Subcutaneous abdominal adipose tissue (tissue), 5 donors: ENCODE measurements around the gene CELA2A.
"Not testable (repeated sequence)": the region's sequence is repeated elsewhere in the genome, so short reads cannot be mapped to it uniquely, and the experiment has no call there.

Source experiments
- H3K27ac ChIP-seq: one replicate; pipeline ENCODE4 v1.7.0; 2013; ENCODE audit warnings: low read depth, mild to moderate bottlenecking, inconsistent platforms, low read length, moderate library complexity
- H3K27me3 ChIP-seq, 5 donors: one replicate each; pipeline ENCODE4 v1.7.0; 2013; ENCODE audit warnings: low read length in 5 of 5, inconsistent platforms in 1 of 5; ENCODE audit not compliant: control insufficient read depth in 5 of 5, insufficient read depth in 4 of 5
- H3K36me3 ChIP-seq, 5 donors: one replicate each; pipeline ENCODE4 v1.7.0; 2013; ENCODE audit warnings: low read length in 5 of 5; ENCODE audit not compliant: control insufficient read depth in 5 of 5, insufficient read depth in 5 of 5
- H3K4me1 ChIP-seq, 5 donors: one replicate each; pipeline ENCODE4 v1.7.0; 2013; ENCODE audit warnings: low read length in 5 of 5, mild to moderate bottlenecking in 3 of 5, moderate library complexity in 1 of 5; ENCODE audit not compliant: control insufficient read depth in 5 of 5, insufficient read depth in 5 of 5
- H3K4me3 ChIP-seq, 5 donors: one replicate each; pipeline ENCODE4 v1.7.0; 2013; ENCODE audit warnings: low read length in 5 of 5, low read depth in 1 of 5
- H3K9ac ChIP-seq, 5 donors: one replicate each; pipeline ENCODE4 v1.7.0; 2013; ENCODE audit warnings: low read length in 5 of 5, mild to moderate bottlenecking in 4 of 5, moderate library complexity in 3 of 5
- H3K9me3 ChIP-seq, 5 donors: one replicate each; pipeline ENCODE4 v1.7.0; 2013; ENCODE audit warnings: low read length in 5 of 5; ENCODE audit not compliant: control insufficient read depth in 5 of 5
- donor health status: healthy.
- donor health status: healthy.
- donor health status: healthy.
- donor health status: healthy.
- donor health status: healthy.

CELA2A gene

GRCh38 chr1:15452866-15453571, 3.5 kb upstream of the CELA2A start:
- peaks cover 0 to 8% (median 7%) of the 10 kb centered on the region in 5 donors for H3K9me3 ChIP-seq
- H3K4me1 ChIP-seq: no peaks in the 10 kb centered on the region
- no peak overlapping the region for H3K9ac ChIP-seq
- H3K27me3 ChIP-seq: no peaks in the 10 kb centered on the region
- no peak overlapping the region for H3K4me3 ChIP-seq
- H3K36me3 ChIP-seq: no peaks in the 10 kb centered on the region
- H3K27ac ChIP-seq: no peak overlapping the region

- Histone ChIP-seq H3K36me3 (no peaks in the 10 kb centered on the region), H3K9me3 (peaks cover 0 to 8% (median 7%) of the 10 kb centered on the region in 5 donors), H3K27me3 (no peaks in the 10 kb centered on the region), H3K4me1 (no peaks in the 10 kb centered on the region), H3K4me3 (no peak overlapping the region), H3K27ac (no peak overlapping the region), H3K9ac (no peak overlapping the region)
Observed at GRCh38 chr1:15453734-15454133, 2.8 kb upstream of the CELA2A start.

DNA sequence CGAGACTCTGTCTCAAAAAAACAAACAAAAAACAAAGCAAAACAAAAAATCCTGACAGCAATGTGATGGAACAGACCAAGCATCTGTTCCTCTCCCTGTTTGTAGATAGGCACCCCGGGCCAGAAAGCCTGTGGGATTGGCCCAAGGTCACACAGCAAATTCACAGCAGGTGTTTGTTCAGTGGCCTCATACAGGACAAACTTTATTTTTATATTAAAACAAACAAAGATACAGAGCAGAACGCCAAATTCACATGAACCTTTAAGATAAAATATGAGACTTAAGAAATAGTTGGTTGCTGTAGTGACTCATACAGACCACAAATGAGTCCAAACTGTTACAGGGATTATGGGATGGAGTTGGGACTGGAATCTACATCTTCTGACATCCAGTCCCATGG, 2.3 kb upstream of the CELA2A start:
- no peaks in the 10 kb centered on the region for H3K4me1 ChIP-seq
- no peaks in the 10 kb centered on the region for H3K36me3 ChIP-seq
- H3K9ac ChIP-seq: no peak overlapping the region
- peaks cover 0 to 8% (median 7%) of the 10 kb centered on the region in 5 donors for H3K9me3 ChIP-seq
- no peaks in the 10 kb centered on the region for H3K27me3 ChIP-seq
- no peak overlapping the region for H3K4me3 ChIP-seq
- no peak overlapping the region for H3K27ac ChIP-seq

DNA sequence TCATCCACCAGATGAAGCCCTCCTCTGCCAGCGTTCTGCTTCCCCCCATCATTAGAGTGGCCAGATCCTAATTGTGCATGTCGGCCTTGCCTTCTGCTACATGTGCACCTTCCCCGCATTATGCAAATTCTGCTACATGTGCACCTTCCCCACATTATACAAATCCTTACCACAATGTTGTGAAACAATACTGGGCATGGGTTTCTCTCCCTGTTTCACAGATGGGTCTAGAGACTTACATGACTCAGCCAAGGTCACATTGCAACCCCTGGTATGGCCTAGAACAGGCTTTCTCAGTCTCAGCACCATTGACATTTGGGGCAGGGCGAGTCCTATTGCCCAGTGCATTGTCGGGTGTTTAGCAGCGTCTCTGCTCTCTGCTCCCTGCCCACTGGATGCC, 1.0 kb upstream of the CELA2A start:
- Histone ChIP-seq H3K9me3 (peaks cover 0 to 8% (median 7%) of the 10 kb centered on the region in 5 donors), H3K27ac (no peak overlapping the region), H3K4me3 (no peak overlapping the region), H3K9ac (no peak overlapping the region), H3K27me3 (no peaks in the 10 kb centered on the region), H3K4me1 (no peaks in the 10 kb centered on the region), H3K36me3 (no peaks in the 10 kb centered on the region)

DNA sequence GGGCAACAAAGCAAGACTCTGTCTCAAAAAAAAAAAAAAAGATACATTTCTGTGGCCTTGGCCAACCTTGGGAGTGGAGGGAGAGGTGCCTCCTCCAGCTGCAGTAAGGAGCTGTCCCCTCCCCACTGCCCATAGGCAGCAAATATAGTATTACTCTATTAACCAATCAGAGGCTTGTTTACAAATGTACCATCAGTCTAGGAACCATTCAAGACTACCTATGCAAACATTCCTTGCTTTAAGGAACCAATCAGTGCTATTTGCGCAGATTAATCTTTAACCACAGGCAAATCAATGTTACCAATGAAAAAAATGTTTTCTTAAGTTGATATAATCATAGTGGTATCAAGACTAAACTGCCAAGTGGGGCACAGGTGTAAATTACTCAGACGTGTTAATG, 1.1 kb downstream of the CELA2A start:
- Histone ChIP-seq H3K9me3 (no peaks in the 10 kb centered on the region), H3K27ac (no peak overlapping the region), H3K36me3 (no peaks in the 10 kb centered on the region), H3K9ac (no peak overlapping the region), H3K4me1 (no peaks in the 10 kb centered on the region), H3K4me3 (no peak overlapping the region), H3K27me3 (no peaks in the 10 kb centered on the region)

DNA sequence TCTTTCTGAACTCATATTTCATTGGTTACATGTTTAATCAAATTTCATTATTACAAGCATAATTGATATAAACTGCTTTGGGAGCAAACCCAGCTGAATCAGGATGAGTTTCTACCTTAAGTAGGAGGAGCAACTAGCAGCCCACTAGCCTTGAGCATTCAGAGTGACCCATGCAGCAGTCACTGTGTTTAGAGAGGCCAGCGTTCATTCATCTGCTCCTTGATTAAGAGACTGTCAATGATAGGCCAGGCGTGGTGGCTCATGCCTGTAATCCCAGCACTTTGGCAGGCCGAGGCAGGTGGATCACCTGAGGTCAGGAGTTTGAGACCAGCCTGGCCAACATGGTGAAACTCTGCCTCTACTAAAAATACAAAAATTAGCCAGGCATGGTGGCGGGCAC, 1.9 kb downstream of the CELA2A start:
- not testable (repeated sequence) for H3K4me3 ChIP-seq, H3K27ac ChIP-seq, H3K4me1 ChIP-seq, H3K9me3 ChIP-seq, H3K9ac ChIP-seq, H3K36me3 ChIP-seq, H3K27me3 ChIP-seq

GRCh38 chr1:15459771-15460707, 3.5 kb downstream of the CELA2A start:
- Histone ChIP-seq H3K9ac (no peak overlapping the region), H3K4me1 (no peaks in the 10 kb centered on the region), H3K36me3 (no peaks in the 10 kb centered on the region), H3K27ac (no peak overlapping the region), H3K9me3 (no peaks in the 10 kb centered on the region), H3K4me3 (no peak overlapping the region), H3K27me3 (peaks cover 0 to 3% (median 0%) of the 10 kb centered on the region in 5 donors)

DNA sequence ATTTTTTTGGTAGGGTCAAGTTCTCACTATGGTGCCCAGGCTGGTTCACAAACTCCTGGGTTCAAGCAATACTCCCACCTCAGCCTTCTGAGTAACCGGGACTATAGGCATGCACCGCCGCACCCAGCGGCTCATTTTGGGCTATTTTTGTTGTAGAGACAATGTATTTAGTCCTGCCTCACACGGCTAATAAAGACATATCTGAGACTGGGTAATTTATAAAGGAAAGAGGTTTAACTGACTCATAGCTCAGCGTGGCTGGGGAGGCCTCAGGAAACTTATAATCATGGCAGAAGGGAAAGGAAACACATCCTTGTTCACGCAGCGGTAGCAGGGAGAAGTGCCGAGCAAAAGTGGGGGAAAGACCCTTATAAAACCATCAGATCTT, 4.2 kb downstream of the CELA2A start:
- Histone ChIP-seq H3K27me3 (peaks cover 0 to 3% (median 0%) of the 10 kb centered on the region in 5 donors), H3K9ac (no peak overlapping the region), H3K9me3 (no peaks in the 10 kb centered on the region), H3K27ac (no peak overlapping the region), H3K36me3 (no peaks in the 10 kb centered on the region), H3K4me3 (no peak overlapping the region), H3K4me1 (no peaks in the 10 kb centered on the region)

GRCh38 chr1:15463064-15463800, 6.7 kb downstream of the CELA2A start:
- H3K27me3 ChIP-seq, H3K9ac ChIP-seq, H3K4me3 ChIP-seq, H3K27ac ChIP-seq, H3K36me3 ChIP-seq, H3K9me3 ChIP-seq, H3K4me1 ChIP-seq: not testable (repeated sequence)

GRCh38 chr1:15463926-15464322, 7.4 kb downstream of the CELA2A start:
- H3K4me1 ChIP-seq, H3K27me3 ChIP-seq, H3K9me3 ChIP-seq, H3K36me3 ChIP-seq, H3K4me3 ChIP-seq, H3K27ac ChIP-seq, H3K9ac ChIP-seq: not testable (repeated sequence)
